GM23248 (cell line): ENCODE measurements around the gene PRRX1. TPM values are rescaled to one million over a fixed set of nuclear protein-coding genes. Genes with fewer than 3 reads are reported as not detected.

Experiments used
- DNase-seq: peaks from one replicate; pipeline ENCODE4 v3.0.0-alpha.2; 2015
- H2AFZ ChIP-seq: fragments of 200-600 bp; sonication (generic); 2 replicates; pipeline ENCODE4 v1.6.1; 2016; ENCODE audit warnings: antibody characterized with exemption
- H3F3A ChIP-seq: fragments of 200-600 bp; sonication (generic); 2 replicates; pipeline ENCODE4 v1.6.1; 2016; ENCODE audit warnings: mild to moderate bottlenecking, antibody characterized with exemption, mixed run types; ENCODE audit not compliant: insufficient read depth
- H3K27ac ChIP-seq: fragments of 200-600 bp; sonication (generic); 2 replicates; pipeline ENCODE4 v1.5.1; 2016; ENCODE audit warnings: mild to moderate bottlenecking
- H3K27me3 ChIP-seq: fragments of 200-600 bp; sonication (generic); replicated peaks from 2 replicates; pipeline ENCODE4 v1.6.1; 2016; ENCODE audit warnings: mild to moderate bottlenecking; ENCODE audit not compliant: insufficient read depth
- H3K36me3 ChIP-seq: fragments of 200-600 bp; sonication (generic); 2 replicates; pipeline ENCODE4 v1.6.1; 2016; ENCODE audit warnings: low read depth, mild to moderate bottlenecking
- H3K4me1 ChIP-seq: fragments of 200-600 bp; sonication (generic); 2 replicates; pipeline ENCODE4 v1.6.1; 2016; ENCODE audit warnings: mild to moderate bottlenecking; ENCODE audit not compliant: insufficient read depth
- H3K4me2 ChIP-seq: fragments of 200-600 bp; sonication (generic); one replicate; pipeline ENCODE4 v1.6.1; 2016; ENCODE audit warnings: mild to moderate bottlenecking; ENCODE audit not compliant: unreplicated experiment
- H3K4me3 ChIP-seq: fragments of 200-600 bp; sonication (generic); 2 replicates; pipeline ENCODE4 v1.5.1; 2016; ENCODE audit warnings: mild to moderate bottlenecking
- H3K79me2 ChIP-seq: fragments of 200-600 bp; sonication (generic); 2 replicates; pipeline ENCODE4 v1.6.1; 2016; ENCODE audit warnings: mild to moderate bottlenecking; ENCODE audit not compliant: insufficient read depth
- H3K9ac ChIP-seq: fragments of 200-600 bp; sonication (generic); 2 replicates; pipeline ENCODE4 v1.6.1; 2016; ENCODE audit warnings: mild to moderate bottlenecking
- H3K9me2 ChIP-seq: fragments of 200-600 bp; sonication (generic); 2 replicates; pipeline ENCODE4 v1.6.1; 2016; ENCODE audit warnings: mixed run types, mild to moderate bottlenecking, moderate library complexity; ENCODE audit not compliant: insufficient read depth
- H3K9me3 ChIP-seq: fragments of 200-600 bp; sonication (generic); one replicate; pipeline ENCODE4 v1.6.1; 2017; ENCODE audit warnings: low read depth
- H4K20me1 ChIP-seq: fragments of 200-600 bp; sonication (generic); 2 replicates; pipeline ENCODE4 v1.6.0; 2016; ENCODE audit not compliant: insufficient read depth
- EZH2 ChIP-seq: fragments of 200-600 bp; sonication (generic); IDR thresholded peaks from 2 replicates; pipeline ENCODE4 v1.6.1; 2018; ENCODE audit warnings: antibody characterized with exemption, mild to moderate bottlenecking; ENCODE audit not compliant: insufficient read depth, poor library complexity, severe bottlenecking
- EZH2phosphoT487 ChIP-seq: fragments of 200-600 bp; sonication (generic); IDR thresholded peaks from 2 replicates; pipeline ENCODE4 v1.6.1; 2018; ENCODE audit warnings: antibody characterized with exemption, moderate library complexity, mild to moderate bottlenecking, low read depth; ENCODE audit not compliant: insufficient read depth
- WGBS, 2 experiments: methylation state at CpG; one replicate each; pipeline ENCODE4 v1.1.6; 2015 to 2017; ENCODE audit warnings: low lambda C conversion rate in 2 of 2, low coverage in 1 of 2; ENCODE audit errors: missing lambda C conversion rate in 2 of 2; 5-methylcytosine and 5-hydroxymethylcytosine counted together
- in situ Hi-C: fragments of 300-500 bp; cut with MboI; formaldehyde crosslinking; loops from 2 replicates; pipeline ENCODE4 v1.15.0; 2020
- polyA plus RNA-seq: library from polyadenylated mRNA; unstranded; fragments of >200 nt; fragmentation: Nextera tagmentation; extraction: Ambion mirVana; gene quantifications from 2 replicates; pipeline ENCODE4 v1.2.1, GENCODE V29; 2016
- total RNA-seq: library from RNA; depleted of rRNA; stranded (reverse); fragments of >200 nt; shearing (Covaris generic); gene quantifications from 2 replicates; pipeline ENCODE4 v1.2.3, GENCODE V29; 2014

Gene PRRX1
- total and polyA plus RNA-seq, 2 experiments from 2014 or later, result 40.1 to 191 TPM

DNA sequence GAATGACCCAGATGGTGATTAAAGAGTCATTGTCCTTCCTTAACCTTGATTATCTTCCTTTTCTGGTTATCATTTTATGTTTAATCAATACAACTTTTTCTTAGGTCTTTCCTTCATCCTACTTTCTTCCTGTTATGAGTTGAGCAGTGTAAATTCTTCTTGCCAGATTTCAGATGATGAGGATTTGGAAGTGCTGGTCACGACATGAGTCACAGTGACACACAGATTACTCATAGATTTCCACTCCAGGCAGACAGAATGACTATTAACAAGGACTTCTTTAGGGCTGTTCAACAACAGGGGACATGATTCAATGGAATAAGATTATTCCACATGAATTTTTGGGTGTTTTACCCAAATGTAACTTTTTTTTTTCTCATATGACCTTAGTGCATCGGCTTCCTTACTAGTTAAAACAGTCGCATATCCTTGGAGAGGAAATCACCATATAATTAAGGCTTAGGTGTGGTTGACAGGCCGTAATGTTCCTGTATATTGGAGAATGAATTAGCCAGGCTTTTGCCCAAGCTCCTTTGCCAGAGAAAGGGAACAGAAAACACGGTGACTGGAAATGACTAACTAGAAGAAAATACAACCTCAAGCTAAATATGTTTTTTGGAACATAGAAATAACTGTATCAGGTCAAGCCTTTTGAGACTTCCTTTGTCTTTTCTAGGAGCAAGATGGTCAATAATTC, 44.2 kb downstream of the PRRX1 start:
- TF ChIP-seq EZH2 (no peak), EZH2phosphoT487 (no peak)
- peak overlapping the region; percentile 75 for H3K4me2 ChIP-seq
- H3K36me3 ChIP-seq, result no peaks in the 10 kb centered on the region
- H3K4me3 ChIP-seq, result peak overlapping the region; percentile 44
- in situ Hi-C loops, result no loop called here
- H3K79me2 ChIP-seq, result peaks cover 81% of the 10 kb centered on the region
- peaks cover 89% of the 10 kb centered on the region for H3K4me1 ChIP-seq
- H4K20me1 ChIP-seq, result no peaks in the 10 kb centered on the region
- WGBS, 2 experiments, result 1 to 3% methylated on average over 5 of the region's 5 CpGs
- peak overlapping the region; percentile 72 for H3K9ac ChIP-seq
- no peak overlapping the region for H2AFZ ChIP-seq
- H3K27me3 ChIP-seq, result no peaks in the 10 kb centered on the region
- peak; percentile 96 for DNase-seq
- peak overlapping the region; percentile 94 for H3K27ac ChIP-seq
- peaks cover 81% of the 10 kb centered on the region for H3F3A ChIP-seq
- H3K9me2 ChIP-seq, result no peaks in the 10 kb centered on the region
- no peaks in the 10 kb centered on the region for H3K9me3 ChIP-seq

DNA sequence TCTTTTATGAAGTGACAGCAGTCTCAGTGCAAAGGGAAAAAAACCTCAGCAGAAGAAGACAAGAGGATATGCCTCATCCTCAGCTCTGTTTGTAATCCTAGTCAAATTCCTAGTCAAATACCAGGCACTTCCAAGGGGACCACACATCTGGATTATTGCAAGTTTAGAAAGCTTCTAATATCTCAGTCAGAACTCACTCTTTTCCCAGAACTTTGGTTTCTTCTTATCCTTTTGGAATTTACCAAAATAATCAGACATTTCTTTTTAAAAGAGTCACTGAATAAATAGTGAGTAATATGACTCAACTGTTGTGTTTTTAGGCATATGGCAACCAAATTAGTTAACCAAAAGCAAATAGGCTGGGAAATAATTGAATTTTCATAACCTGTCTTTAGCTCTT, 47.8 kb downstream of the PRRX1 start:
- H3K27ac ChIP-seq, result peak overlapping the region; percentile 94

DNA sequence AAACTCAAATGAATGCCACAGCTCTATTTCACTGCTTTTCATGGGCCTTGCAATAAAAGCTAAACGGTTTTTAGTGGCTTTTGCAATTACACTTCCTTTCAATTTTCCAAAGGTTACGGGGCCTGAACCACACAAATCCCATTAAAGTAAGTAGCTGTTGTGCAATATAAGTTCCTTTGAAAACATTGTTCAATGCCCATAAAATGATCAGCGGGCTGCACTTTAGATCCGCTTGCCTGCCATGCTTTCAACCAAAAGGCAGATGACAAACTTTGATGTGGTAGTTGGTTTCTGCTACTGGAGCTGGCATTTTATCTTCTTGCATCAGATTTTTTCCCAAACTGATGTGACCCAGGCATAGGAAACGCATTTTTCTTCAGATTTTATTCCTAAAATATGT, 50.2 kb downstream of the PRRX1 start:
- Histone ChIP-seq H3K27me3 (no peaks in the 10 kb centered on the region), H3K36me3 (peaks cover 8% of the 10 kb centered on the region; the same call in 1 of the 2 replicates), H3K4me2 (no peak overlapping the region), H3K9me3 (no peaks in the 10 kb centered on the region), H3K4me3 (no peak overlapping the region), H3K9me2 (no peaks in the 10 kb centered on the region), H3K9ac (no peak overlapping the region), H4K20me1 (no peaks in the 10 kb centered on the region), H3K27ac (peak overlapping the region; percentile 94), H3F3A (peaks cover 57% of the 10 kb centered on the region), H3K4me1 (peaks cover 73% of the 10 kb centered on the region), H3K79me2 (peaks cover 94% of the 10 kb centered on the region), H2AFZ (no peak overlapping the region)
- in situ Hi-C loops, result no loop called here
- DNase-seq, result no peak
- no peak for TF ChIP-seq EZH2
- no peak for TF ChIP-seq EZH2phosphoT487
- WGBS, 2 experiments, result 56 to 74% methylated on average over 5 of the region's 5 CpGs

More for the DNA sequence above, 47.8 kb downstream of the PRRX1 start:
- in situ Hi-C loops, result no loop called here
- Histone ChIP-seq H3K9me3 (no peaks in the 10 kb centered on the region), H3K9me2 (no peaks in the 10 kb centered on the region), H4K20me1 (no peaks in the 10 kb centered on the region), H3K27me3 (no peaks in the 10 kb centered on the region), H3K4me3 (no peak overlapping the region; the same call in 1 of the 2 replicates), H3K4me1 (peaks cover 88% of the 10 kb centered on the region), H3K4me2 (peak overlapping the region; percentile 49), H3K36me3 (no peaks in the 10 kb centered on the region), H3F3A (peaks cover 80% of the 10 kb centered on the region), H2AFZ (no peak overlapping the region), H3K9ac (peak overlapping the region; percentile 62), H3K79me2 (peaks cover 81% of the 10 kb centered on the region)
- peak; percentile 93 for DNase-seq
- TF ChIP-seq EZH2phosphoT487, result no peak
- no peak for TF ChIP-seq EZH2

DNA sequence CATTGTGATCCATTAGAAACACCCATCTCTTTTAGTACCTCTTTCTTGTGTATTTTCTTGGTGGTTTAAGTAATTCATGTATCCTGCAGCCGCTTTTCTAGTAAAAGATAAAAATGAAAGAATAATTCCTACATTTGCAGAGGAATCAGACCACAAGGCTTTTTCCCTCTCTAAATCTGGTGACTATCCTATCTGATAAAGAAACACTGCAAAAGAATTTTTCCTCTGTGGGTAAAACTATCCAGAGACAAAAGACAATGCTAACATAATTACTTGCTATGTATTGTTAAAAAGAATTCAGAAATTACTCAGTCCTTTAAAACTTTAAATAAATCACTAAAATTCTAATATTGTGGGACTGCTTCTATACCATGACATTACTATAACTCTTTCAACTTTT, 51.0 kb downstream of the PRRX1 start:
- H4K20me1 ChIP-seq, result no peaks in the 10 kb centered on the region
- no peaks in the 10 kb centered on the region for H3K9me3 ChIP-seq
- in situ Hi-C loops, result no loop called here
- H3K9ac ChIP-seq, result peak overlapping the region; percentile 17; the same call in 1 of the 2 replicates
- peaks cover 49% of the 10 kb centered on the region for H3F3A ChIP-seq
- no peak for TF ChIP-seq EZH2phosphoT487
- TF ChIP-seq EZH2, result no peak
- H3K9me2 ChIP-seq, result no peaks in the 10 kb centered on the region
- H3K4me3 ChIP-seq, result no peak overlapping the region
- H2AFZ ChIP-seq, result no peak overlapping the region
- no peaks in the 10 kb centered on the region for H3K27me3 ChIP-seq
- DNase-seq, result no peak
- WGBS, 2 experiments, result 94 to 96% methylated on average over 1 of the region's 1 CpG
- H3K36me3 ChIP-seq, result peaks cover 16% of the 10 kb centered on the region
- H3K27ac ChIP-seq, result peak overlapping the region; percentile 94
- peaks cover 65% of the 10 kb centered on the region for H3K4me1 ChIP-seq
- H3K4me2 ChIP-seq, result peak overlapping the region; percentile 23
- H3K79me2 ChIP-seq, result peaks cover 94% of the 10 kb centered on the region
